ENCODE data around the gene PRICKLE4.

Gene PRICKLE4, protein sequence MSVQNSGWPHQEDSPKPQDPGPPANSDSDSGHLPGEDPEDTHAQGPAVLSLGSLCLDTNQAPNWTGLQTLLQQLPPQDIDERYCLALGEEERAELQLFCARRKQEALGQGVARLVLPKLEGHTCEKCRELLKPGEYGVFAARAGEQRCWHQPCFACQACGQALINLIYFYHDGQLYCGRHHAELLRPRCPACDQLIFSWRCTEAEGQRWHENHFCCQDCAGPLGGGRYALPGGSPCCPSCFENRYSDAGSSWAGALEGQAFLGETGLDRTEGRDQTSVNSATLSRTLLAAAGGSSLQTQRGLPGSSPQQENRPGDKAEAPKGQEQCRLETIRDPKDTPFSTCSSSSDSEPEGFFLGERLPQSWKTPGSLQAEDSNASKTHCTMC

DNA sequence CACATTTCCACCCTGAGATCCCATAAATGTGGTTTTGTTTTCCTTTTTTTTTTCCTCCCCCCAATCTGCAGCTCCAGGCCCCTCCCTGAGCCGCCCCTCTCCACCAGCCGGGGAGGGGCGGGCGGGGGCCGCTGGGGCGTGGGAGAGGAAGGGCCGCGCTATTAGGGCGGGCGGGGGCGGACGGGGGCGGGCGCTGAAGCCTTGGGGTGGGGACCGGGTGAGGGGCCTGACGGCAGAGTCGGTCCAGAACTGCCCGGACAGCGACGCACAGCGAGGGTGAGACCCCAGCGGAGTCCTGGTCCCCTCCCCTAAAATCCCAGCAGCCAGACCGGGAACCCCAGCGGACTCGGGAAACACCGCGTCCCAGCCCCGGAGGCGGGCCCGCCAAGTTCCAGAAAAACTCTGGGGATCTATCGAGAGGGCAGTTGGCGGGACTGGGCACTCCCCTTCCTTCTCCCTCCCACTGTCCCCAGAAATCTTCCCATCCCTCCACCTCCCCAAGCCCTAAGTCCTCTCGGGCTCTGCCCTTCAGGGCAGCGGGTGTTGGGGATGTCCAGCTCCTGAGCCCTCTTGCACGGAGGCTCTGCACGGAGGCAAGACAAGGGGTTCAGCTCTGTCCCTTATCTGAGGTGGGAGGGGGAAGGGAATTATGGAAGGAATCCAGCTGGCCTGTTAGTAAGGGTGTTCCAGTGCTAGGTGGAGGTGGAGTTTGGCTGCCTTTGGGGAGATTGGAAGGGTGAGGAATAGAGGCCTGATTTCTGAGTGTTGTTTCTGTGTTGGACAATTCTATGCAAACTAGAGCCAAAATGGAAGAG is at the start of gene PRICKLE4:
TSS of gene PRICKLE4 (plus strand) at position 232 of the 815 bp plus-strand sequence. CDS start 2,692 bp downstream, outside the sequence.
- Histone ChIP-seq H2AFZ (ENCODE audit: low read depth, low read length) (peak within 1 kb of the TSS; percentile 46), H3K36me3 (ENCODE audit: insufficient read depth, low read length) (peaks cover 7% of the 10 kb centered on the region), H3K4me1 (ENCODE audit: insufficient read depth, low read length) (peaks cover 18% of the 10 kb centered on the region), H3K4me3 (ENCODE audit: low read length) (peak within 1 kb of the TSS; percentile 58), H3K9me3 (ENCODE audit: low read length) (no peaks in the 10 kb centered on the region), H3K27me3 (ENCODE audit: insufficient read depth, low read length) (no peaks in the 10 kb centered on the region)

DNA sequence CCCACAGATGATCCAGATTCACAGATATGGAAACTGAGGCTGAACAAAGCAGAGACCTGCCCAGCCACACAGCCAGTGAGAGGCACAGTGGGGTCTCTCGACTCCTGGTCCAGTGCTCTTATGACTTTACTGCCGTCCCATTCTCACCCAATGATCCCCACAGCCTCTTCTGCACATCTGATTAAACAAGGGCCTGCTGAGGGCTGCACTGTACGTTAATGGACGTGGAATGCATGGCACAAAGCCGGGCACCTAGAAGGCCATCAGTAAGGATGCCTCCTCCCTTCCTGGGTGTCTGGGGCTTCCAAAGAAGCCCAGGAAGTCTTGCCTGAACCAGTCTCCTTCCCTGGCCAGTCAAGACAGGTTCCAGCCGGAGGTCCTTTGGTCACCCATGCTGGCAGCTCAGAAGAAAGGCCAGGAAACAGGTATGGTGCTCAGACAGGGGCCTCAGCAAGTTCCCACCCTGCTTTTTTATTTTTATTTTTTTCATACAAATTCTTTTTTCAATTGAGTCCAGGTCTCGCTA is 49.0 kb upstream of the PRICKLE4 start:
- Histone ChIP-seq H3K27me3 (ENCODE audit: insufficient read depth, low read length) (peaks cover 51% of the 10 kb centered on the region), H3K9me3 (ENCODE audit: low read length) (no peaks in the 10 kb centered on the region), H3K4me1 (ENCODE audit: insufficient read depth, low read length) (peaks cover 8% of the 10 kb centered on the region), H3K4me3 (ENCODE audit: low read length) (no peak overlapping the region), H2AFZ (ENCODE audit: low read depth, low read length) (no peak overlapping the region), H3K36me3 (ENCODE audit: insufficient read depth, low read length) (no peaks in the 10 kb centered on the region)

DNA sequence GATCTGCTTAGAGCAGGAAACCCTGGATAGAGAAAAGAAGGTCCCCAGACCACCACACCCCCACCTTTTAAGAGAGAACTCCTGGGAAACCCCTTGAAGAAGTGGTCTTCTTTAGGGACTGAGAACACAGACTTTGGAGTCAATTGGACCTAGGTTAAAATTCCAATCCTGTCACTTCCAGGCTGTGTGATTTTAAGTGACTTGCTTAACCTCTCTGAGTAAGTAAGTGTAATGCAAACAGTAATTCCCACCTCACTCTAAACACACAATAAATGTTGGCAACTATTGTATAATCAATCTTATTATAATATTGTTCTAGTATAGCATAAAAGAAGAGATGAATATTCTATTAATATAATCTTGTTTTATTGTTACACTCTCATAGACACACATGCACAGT is 48.4 kb upstream of the PRICKLE4 start:
- Histone ChIP-seq H3K4me1 (ENCODE audit: insufficient read depth, low read length) (peaks cover 8% of the 10 kb centered on the region), H3K9me3 (ENCODE audit: low read length) (no peaks in the 10 kb centered on the region), H2AFZ (ENCODE audit: low read depth, low read length) (no peak overlapping the region), H3K36me3 (ENCODE audit: insufficient read depth, low read length) (no peaks in the 10 kb centered on the region), H3K4me3 (ENCODE audit: low read length) (no peak overlapping the region), H3K27me3 (ENCODE audit: insufficient read depth, low read length) (peaks cover 48% of the 10 kb centered on the region)

DNA sequence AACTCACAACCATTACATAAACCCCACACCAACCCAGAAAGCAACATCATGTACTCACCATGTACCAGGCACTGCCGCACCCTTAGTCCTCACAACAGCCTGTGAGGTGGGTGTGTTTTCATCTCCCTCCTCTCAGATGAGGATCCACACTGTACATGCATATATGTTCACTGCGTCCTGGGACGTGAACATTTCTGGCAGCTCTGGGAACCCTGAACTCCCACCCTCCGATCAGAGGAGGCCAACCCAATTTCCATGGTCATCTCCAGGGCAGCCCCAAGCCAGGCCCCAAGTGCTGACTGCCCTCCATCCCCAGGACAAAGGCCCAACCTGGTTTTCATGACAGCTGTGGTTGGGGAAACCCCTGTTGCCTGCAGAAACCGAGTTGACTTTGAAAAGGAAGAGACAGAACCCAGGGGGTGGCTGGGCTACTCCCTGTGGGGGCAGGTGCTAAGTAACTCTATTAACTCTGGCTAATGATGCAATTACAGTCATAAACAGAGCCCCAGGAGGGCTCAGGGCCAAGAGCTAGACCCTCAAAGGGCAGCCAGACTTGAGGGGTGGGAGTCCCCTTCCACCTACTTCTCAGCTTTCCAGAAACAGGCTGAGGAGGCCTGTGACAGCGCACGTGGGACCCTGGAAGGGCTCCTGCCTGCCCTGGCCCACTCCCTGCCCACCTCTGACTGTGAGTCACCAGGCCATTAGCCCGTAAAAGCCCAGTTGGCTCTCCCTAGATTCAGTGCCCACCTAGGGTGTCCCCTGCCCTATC is 47.8 kb upstream of the PRICKLE4 start:
- Histone ChIP-seq H3K4me3 (ENCODE audit: low read length) (no peak overlapping the region), H3K9me3 (ENCODE audit: low read length) (no peaks in the 10 kb centered on the region), H3K27me3 (ENCODE audit: insufficient read depth, low read length) (peaks cover 44% of the 10 kb centered on the region), H3K36me3 (ENCODE audit: insufficient read depth, low read length) (no peaks in the 10 kb centered on the region), H3K4me1 (ENCODE audit: insufficient read depth, low read length) (peaks cover 8% of the 10 kb centered on the region), H2AFZ (ENCODE audit: low read depth, low read length) (no peak overlapping the region)

DNA sequence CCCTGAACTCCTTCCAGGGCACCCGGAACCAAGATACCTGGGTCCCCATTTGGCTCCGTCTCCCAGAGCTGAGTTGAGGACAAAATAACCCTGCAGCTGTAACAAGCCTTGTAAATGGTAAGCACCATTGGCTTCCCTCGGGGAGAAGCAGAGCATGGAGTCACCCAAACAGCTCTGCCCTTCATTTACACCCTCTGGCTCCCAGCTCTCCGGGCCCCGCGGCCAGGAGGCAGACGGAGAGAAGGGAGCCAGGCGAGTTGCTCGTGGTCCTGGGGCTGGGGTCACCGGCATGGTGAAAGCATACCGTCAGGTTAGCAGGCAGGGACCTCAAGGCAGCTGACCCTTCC is 47.2 kb upstream of the PRICKLE4 start:
- no peaks in the 10 kb centered on the region for H3K36me3 ChIP-seq (ENCODE audit: insufficient read depth, low read length)
- peaks cover 39% of the 10 kb centered on the region for H3K27me3 ChIP-seq (ENCODE audit: insufficient read depth, low read length)
- H3K4me3 ChIP-seq (ENCODE audit: low read length) = no peak overlapping the region
- no peaks in the 10 kb centered on the region for H3K9me3 ChIP-seq (ENCODE audit: low read length)
- no peak overlapping the region for H2AFZ ChIP-seq (ENCODE audit: low read depth, low read length)
- peaks cover 8% of the 10 kb centered on the region for H3K4me1 ChIP-seq (ENCODE audit: insufficient read depth, low read length)

DNA sequence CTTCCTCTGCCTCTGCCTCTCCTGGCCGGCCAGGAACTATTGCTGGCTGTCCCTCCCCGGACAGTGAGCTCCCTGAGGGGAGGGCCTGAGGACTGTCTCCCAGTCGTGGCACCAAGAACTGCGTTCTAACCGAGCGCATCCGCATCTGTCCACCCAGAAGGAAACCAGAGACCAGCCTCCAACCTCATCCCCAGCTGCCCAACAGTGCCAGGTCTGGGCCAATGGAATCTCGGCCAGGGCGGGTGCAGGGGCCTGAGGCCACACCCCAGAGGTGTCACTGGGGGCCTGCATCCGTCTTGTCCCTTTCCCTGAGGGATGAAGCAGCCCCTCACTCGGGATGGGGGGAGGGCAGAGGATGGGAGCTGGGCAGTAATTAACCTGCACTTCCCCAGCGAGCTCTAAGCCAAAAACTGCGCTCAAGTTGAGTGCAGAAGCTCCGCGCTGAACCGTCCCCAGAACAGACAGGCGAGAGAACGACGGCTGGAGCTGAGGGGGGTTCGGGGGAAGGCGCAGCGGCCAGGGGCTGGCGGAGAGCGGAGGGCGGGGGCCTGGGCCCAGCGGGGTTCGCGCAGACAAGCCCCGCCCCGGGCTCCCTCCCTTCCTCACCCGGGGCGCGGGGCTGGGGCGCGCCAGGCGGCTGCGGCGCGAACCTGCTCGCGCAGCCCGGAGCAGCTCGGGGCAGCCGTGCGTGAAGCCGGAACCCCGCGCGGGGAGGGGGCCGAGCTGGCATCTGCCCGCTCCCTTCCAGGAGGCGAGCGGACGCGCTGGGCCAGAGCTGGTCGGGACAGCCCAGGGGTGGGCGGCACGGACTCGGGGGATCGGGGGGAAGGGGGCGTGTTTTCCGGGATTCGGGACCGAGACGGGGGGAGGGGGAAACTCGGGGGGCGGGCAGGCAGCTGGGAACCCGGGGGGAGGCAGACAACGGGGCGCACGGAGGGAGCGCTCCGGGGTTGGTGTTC is 46.6 kb upstream of the PRICKLE4 start:
- H3K27me3 ChIP-seq (ENCODE audit: insufficient read depth, low read length) = peaks cover 39% of the 10 kb centered on the region
- H2AFZ ChIP-seq (ENCODE audit: low read depth, low read length) = peak overlapping the region; percentile 52
- H3K4me3 ChIP-seq (ENCODE audit: low read length) = peak overlapping the region; percentile 39
- H3K36me3 ChIP-seq (ENCODE audit: insufficient read depth, low read length) = no peaks in the 10 kb centered on the region
- peaks cover 8% of the 10 kb centered on the region for H3K4me1 ChIP-seq (ENCODE audit: insufficient read depth, low read length)
- no peaks in the 10 kb centered on the region for H3K9me3 ChIP-seq (ENCODE audit: low read length)

DNA sequence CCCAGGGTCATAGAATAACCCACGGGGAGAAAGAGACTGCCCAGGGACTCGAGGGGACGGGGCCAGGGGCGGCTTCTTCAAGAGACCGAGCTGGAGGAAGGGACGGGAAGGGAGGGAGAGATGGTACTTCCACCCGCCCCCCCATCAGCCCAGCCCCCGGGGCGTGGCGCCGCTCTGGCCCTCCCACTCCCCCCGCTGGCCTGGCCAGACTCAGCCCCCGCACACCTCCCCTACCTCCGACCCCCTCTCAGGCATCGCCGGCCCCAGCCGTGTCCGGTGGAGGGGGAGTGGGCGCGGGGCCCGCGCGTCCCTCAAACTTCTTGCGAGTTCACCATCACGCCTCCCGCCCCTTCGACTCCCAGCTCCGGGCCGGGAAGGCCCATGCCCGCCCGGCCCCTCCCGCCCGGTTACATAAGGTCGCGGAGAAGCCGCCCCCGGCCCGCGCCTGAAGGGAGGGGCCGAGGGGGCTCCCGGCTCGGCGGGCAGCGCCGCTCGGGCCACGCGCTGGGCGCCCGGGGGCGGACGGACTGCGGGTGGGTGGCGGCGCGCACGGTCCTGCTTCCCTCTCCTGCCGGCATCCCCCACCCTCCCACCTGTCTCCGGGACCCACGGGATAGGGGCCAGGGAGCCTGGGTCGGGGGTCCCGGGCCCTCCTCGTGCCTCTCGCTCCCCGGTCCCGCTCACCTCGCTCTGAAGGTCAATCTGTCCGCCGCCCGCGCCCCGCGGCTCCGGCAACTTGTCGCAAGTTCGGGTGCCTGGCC is 45.7 kb upstream of the PRICKLE4 start:
- peaks cover 8% of the 10 kb centered on the region for H3K4me1 ChIP-seq (ENCODE audit: insufficient read depth, low read length)

DNA sequence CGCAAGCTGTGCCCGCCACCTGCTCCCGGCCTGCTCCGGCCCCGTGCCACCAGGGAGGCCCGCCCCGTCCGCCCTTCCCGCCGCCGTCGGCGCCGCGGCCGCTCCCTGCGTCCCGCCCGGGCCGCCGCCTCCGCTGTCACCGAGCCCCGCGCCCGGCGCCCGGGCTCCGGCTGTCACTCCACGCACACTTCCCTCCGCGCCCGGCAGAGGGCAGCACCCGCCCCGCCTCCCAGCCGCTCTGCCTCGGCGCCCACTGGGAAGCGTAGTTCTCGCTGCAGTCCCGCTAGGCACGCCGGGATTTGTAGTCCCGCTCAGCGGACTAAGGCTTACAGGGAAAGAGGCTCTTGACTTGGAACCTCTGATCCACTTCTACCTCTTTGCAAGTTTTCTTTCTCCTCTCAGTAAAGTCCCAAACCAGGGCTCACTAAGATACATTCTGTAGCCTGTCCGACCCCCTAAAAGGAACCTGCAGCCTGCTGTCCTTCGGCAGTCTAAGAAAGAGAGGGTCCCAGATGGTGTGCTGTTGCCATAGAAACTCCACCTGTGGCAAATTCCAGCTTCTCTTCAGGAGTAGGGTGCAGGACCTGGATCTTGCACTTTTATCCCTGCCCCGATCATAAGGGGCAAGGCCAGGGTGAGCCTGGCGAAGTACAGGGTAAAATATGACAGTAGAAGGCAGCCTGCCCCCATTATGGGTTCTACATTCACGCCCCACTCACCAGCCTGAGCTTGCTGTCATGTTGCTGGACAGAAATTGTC is 45.0 kb upstream of the PRICKLE4 start, which contains the start of gene TFEB:
TSS of gene TFEB (minus strand) at position 182 of the 759 bp plus-strand sequence. CDS start 44,395 bp downstream, outside the sequence.
- H3K4me3 ChIP-seq (ENCODE audit: low read length) = peak within 1 kb of the TSS; percentile 39
- H3K36me3 ChIP-seq (ENCODE audit: insufficient read depth, low read length) = no peaks in the 10 kb centered on the region
- no peaks in the 10 kb centered on the region for H3K9me3 ChIP-seq (ENCODE audit: low read length)
- peak within 1 kb of the TSS; percentile 76 for H2AFZ ChIP-seq (ENCODE audit: low read depth, low read length)
- H3K4me1 ChIP-seq (ENCODE audit: insufficient read depth, low read length) = peaks cover 8% of the 10 kb centered on the region
- H3K27me3 ChIP-seq (ENCODE audit: insufficient read depth, low read length) = peaks cover 33% of the 10 kb centered on the region

More for the DNA sequence above, 45.7 kb upstream of the PRICKLE4 start:
- peaks cover 33% of the 10 kb centered on the region for H3K27me3 ChIP-seq (ENCODE audit: insufficient read depth, low read length)
- H2AFZ ChIP-seq (ENCODE audit: low read depth, low read length) = peak overlapping the region; percentile 76
- H3K4me3 ChIP-seq (ENCODE audit: low read length) = peak overlapping the region; percentile 39
- no peaks in the 10 kb centered on the region for H3K36me3 ChIP-seq (ENCODE audit: insufficient read depth, low read length)
- H3K9me3 ChIP-seq (ENCODE audit: low read length) = no peaks in the 10 kb centered on the region

DNA sequence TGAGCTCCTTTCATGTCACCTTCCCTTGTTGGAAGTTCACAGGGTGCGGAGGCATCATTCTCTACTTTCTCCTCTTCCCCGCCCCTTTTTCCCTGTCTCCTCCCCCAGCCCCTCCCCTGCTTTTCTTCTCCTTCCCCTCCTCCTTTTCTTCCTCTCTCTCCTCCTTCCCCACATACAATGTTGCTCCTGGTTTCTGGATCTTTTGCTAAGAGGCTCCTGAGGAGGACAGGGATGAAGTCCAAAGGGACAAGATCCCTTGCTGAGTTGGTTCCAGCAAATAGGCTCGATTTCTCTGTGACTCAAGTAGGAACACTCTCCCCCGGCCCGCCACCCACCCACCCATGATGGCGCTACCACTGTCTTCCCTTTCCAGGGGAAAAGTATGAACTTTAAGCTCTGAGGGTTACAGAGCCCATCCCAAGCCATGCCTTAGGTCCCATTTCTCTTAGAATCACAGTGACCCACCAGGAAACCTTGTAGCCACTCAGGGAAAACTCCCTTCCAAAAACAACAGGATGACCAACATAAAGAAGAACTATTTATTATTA is 44.3 kb upstream of the PRICKLE4 start:
- H3K4me1 ChIP-seq (ENCODE audit: insufficient read depth, low read length) = peaks cover 8% of the 10 kb centered on the region
- H2AFZ ChIP-seq (ENCODE audit: low read depth, low read length) = no peak overlapping the region

DNA sequence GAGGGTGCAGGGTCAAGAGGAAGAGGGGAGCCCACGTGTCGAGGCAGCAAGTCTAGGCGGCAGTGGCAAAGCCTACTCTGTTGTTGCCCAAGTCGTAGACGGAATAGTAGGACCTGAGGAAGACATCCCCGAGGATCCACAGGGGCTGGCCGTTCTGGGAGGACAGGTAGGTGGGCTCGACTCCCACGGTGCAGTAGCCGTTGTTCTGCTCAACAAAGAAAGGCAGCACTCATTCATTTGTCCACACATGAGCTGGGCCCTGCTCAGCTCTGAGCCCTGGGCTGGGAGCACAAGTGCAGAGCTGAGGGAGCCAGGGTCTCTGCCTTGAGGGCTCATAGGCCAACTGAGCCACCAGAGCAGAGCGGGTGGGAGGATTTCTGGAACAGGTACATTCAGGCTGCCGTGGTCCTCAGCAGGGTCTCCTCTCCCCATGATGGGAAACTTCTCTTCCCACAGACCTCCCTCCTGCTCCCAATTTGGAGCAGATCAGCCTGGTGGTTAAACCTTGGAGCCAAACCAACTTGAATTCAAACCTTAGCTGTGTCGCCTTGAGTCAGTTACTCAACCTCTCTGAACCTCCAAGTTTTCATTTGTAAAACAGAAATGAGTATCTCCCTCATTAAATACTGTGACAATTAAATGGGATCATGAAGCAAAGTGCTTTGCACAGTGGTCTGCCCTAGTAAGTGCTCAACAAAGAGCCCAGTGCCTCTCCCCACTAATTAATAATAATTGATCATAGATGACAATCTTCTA is 43.6 kb upstream of the PRICKLE4 start:
- H2AFZ ChIP-seq (ENCODE audit: low read depth, low read length) = no peak overlapping the region
- H3K27me3 ChIP-seq (ENCODE audit: insufficient read depth, low read length) = peaks cover 32% of the 10 kb centered on the region
- H3K9me3 ChIP-seq (ENCODE audit: low read length) = no peaks in the 10 kb centered on the region
- no peak overlapping the region for H3K4me3 ChIP-seq (ENCODE audit: low read length)
- no peaks in the 10 kb centered on the region for H3K36me3 ChIP-seq (ENCODE audit: insufficient read depth, low read length)
- H3K4me1 ChIP-seq (ENCODE audit: insufficient read depth, low read length) = peaks cover 8% of the 10 kb centered on the region

More for the DNA sequence above, 44.3 kb upstream of the PRICKLE4 start:
- Histone ChIP-seq H3K36me3 (ENCODE audit: insufficient read depth, low read length) (no peaks in the 10 kb centered on the region), H3K4me3 (ENCODE audit: low read length) (no peak overlapping the region), H3K27me3 (ENCODE audit: insufficient read depth, low read length) (peaks cover 32% of the 10 kb centered on the region), H3K9me3 (ENCODE audit: low read length) (no peaks in the 10 kb centered on the region)
